Trophoblast cell (in vitro differentiated cells and primary cell): ENCODE results near the gene FAS.

Experiments
- DNase-seq, 2 donors: peaks; one replicate each; pipeline ENCODE4 v3.0.0-alpha.2; 2016
- H2AFZ ChIP-seq: 2 replicates; pipeline ENCODE4 v1.6.1; 2013; ENCODE audit warnings: low read length, moderate library complexity, mild to moderate bottlenecking; ENCODE audit not compliant: insufficient read depth, poor library complexity
- H2AK5ac ChIP-seq: 2 replicates; pipeline ENCODE4 v1.6.1; 2013; ENCODE audit warnings: mild to moderate bottlenecking, low read length
- H2BK120ac ChIP-seq: 2 replicates; pipeline ENCODE4 v1.6.1; 2013; ENCODE audit warnings: low read length, mild to moderate bottlenecking, moderate library complexity; ENCODE audit not compliant: insufficient read depth, poor library complexity
- H2BK12ac ChIP-seq: 2 replicates; pipeline ENCODE4 v1.6.1; 2013; ENCODE audit warnings: mild to moderate bottlenecking, low read length, moderate library complexity
- H2BK5ac ChIP-seq: 2 replicates; pipeline ENCODE4 v1.6.1; 2013; ENCODE audit warnings: low read length, low read depth, moderate library complexity, mild to moderate bottlenecking; ENCODE audit not compliant: poor library complexity
- H3K14ac ChIP-seq: 2 replicates; pipeline ENCODE4 v1.6.1; 2013; ENCODE audit warnings: mild to moderate bottlenecking, low read length
- H3K18ac ChIP-seq: 2 replicates; pipeline ENCODE4 v1.6.1; 2013; ENCODE audit warnings: mild to moderate bottlenecking, low read length
- H3K23ac ChIP-seq: 2 replicates; pipeline ENCODE4 v1.6.1; 2013; ENCODE audit warnings: low read length
- H3K27ac ChIP-seq: 2 replicates; pipeline ENCODE4 v1.5.1; 2013; ENCODE audit warnings: low read depth, mild to moderate bottlenecking, inconsistent platforms, low read length, moderate library complexity
- H3K27me3 ChIP-seq: 2 replicates; pipeline ENCODE4 v1.6.1; 2013; ENCODE audit warnings: inconsistent platforms, mild to moderate bottlenecking, low read length, moderate library complexity; ENCODE audit not compliant: insufficient read depth
- H3K36me3 ChIP-seq, 2 experiments: 1 replicate in 1 of 2; 2 replicates in 1 of 2; pipeline ENCODE4 v1.6.1; 2013; ENCODE audit warnings: low read length in 2 of 2, mild to moderate bottlenecking in 2 of 2, moderate library complexity in 1 of 2; ENCODE audit not compliant: insufficient read depth in 2 of 2, control insufficient read depth in 1 of 2
- H3K4ac ChIP-seq: 2 replicates; pipeline ENCODE4 v1.6.1; 2013; ENCODE audit warnings: low read depth, mild to moderate bottlenecking, low read length, moderate library complexity
- H3K4me1 ChIP-seq, 2 experiments: 1 replicate in 1 of 2; 2 replicates in 1 of 2; pipeline ENCODE4 v1.6.1; 2013; ENCODE audit warnings: low read length in 2 of 2, mild to moderate bottlenecking in 2 of 2, moderate library complexity in 1 of 2; ENCODE audit not compliant: insufficient read depth in 2 of 2, control insufficient read depth in 1 of 2
- H3K4me2 ChIP-seq: 2 replicates; pipeline ENCODE4 v1.6.1; 2013; ENCODE audit warnings: inconsistent platforms, mild to moderate bottlenecking, low read length, moderate library complexity
- H3K4me3 ChIP-seq: 2 replicates; pipeline ENCODE4 v1.5.1; 2013; ENCODE audit warnings: mild to moderate bottlenecking, low read depth, low read length, inconsistent platforms
- H3K79me1 ChIP-seq: one replicate; pipeline ENCODE4 v1.6.1; 2013; ENCODE audit warnings: low read length
- H3K79me2 ChIP-seq: 2 replicates; pipeline ENCODE4 v1.6.1; 2013; ENCODE audit warnings: low read length, mild to moderate bottlenecking; ENCODE audit not compliant: control insufficient read depth, insufficient read depth, poor library complexity
- H3K9ac ChIP-seq: 2 replicates; pipeline ENCODE4 v1.6.1; 2013; ENCODE audit warnings: mild to moderate bottlenecking, low read length
- H3K9me3 ChIP-seq: 2 replicates; pipeline ENCODE4 v1.6.1; 2013; ENCODE audit warnings: low read depth, mild to moderate bottlenecking, control low read depth, inconsistent platforms, low read length; ENCODE audit not compliant: insufficient read depth
- H4K12ac ChIP-seq: 2 replicates; pipeline ENCODE4 v1.6.1; 2013; ENCODE audit warnings: low read depth, mild to moderate bottlenecking, low read length, moderate library complexity
- H4K8ac ChIP-seq: 2 replicates; pipeline ENCODE4 v1.6.1; 2013; ENCODE audit warnings: low read depth, mild to moderate bottlenecking, low read length, moderate library complexity
- H4K91ac ChIP-seq: one replicate; pipeline ENCODE4 v1.6.1; 2013; ENCODE audit warnings: low read depth, mild to moderate bottlenecking, low read length, moderate library complexity
- WGBS: extraction: QIAGEN DNeasy Blood & Tissue Kit; methylation state at CpG from one replicate; pipeline ENCODE4 v1.1.7; 2013; ENCODE audit warnings: missing lambda C conversion rate; ENCODE audit not compliant: insufficient read length, insufficient coverage; ENCODE audit errors: extremely low coverage; 5-methylcytosine and 5-hydroxymethylcytosine counted together

Gene FAS

DNA sequence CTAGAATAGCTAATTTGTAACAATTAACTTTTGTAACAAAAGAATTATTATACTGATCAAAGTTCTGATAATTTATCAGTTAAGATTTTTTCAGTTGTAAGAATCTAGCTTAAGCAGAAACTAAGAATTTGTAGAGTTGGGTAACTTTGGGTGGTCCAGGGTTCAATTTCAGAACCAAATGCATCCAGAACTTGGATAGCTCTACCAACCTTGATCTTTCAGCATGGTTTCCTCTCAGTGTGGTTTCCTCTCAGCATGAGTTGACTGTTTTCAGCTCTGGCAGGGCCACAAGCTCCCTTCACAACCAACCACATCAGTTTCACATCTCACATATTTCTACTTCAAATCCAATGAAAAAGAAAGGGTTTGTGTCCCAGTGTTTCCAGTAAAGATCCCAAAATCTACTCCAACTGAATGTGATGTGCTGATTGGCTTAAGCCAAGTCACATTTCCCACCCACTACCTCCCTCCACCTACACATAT lies 3.3 kb upstream of the FAS start:
- H4K12ac ChIP-seq = no peak overlapping the region
- H3K14ac ChIP-seq = no peak overlapping the region
- DNase-seq = no peak
- H2AFZ ChIP-seq = no peak overlapping the region
- no peak overlapping the region for H2BK12ac ChIP-seq
- H3K23ac ChIP-seq = no peak overlapping the region
- peaks cover 4% of the 10 kb centered on the region for H3K79me2 ChIP-seq
- H3K79me1 ChIP-seq = peaks cover 6% of the 10 kb centered on the region
- no peaks in the 10 kb centered on the region for H3K36me3 ChIP-seq
- no peak overlapping the region for H3K4ac ChIP-seq
- no peak overlapping the region for H3K9ac ChIP-seq
- no peak overlapping the region for H3K4me2 ChIP-seq
- peaks cover 16% of the 10 kb centered on the region for H3K27me3 ChIP-seq
- no peak overlapping the region for H3K4me3 ChIP-seq
- H3K18ac ChIP-seq = no peak overlapping the region
- no peak overlapping the region for H4K91ac ChIP-seq
- H2BK5ac ChIP-seq = no peak overlapping the region
- H2BK120ac ChIP-seq = no peak overlapping the region
- no peak overlapping the region for H2AK5ac ChIP-seq
- peaks cover 0 to 8% of the 10 kb centered on the region in 2 experiments for H3K4me1 ChIP-seq
- H3K9me3 ChIP-seq = peaks cover 3% of the 10 kb centered on the region
- H3K27ac ChIP-seq = no peak overlapping the region
- no peak overlapping the region for H4K8ac ChIP-seq

DNA sequence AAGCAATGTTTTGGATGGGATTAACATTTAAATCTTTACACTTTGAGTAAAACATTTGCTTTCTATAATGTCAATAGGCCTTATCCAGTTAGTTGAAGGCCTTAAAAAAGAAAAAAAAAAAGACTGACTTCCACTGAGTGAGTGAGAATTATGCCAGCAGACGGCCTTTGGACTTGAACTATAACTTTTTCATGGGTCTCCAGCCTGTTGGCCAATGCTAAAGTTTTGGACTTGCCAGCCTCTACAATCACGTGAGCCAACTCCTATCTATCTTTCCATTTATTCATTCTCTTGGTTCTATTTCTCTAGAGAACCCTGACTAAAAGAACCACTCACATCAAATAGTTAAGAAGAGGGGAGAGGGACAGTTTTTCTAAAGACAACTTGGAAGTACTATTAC lies 2.8 kb upstream of the FAS start:
- DNase-seq = no peak
- H4K8ac ChIP-seq = no peak overlapping the region

DNA sequence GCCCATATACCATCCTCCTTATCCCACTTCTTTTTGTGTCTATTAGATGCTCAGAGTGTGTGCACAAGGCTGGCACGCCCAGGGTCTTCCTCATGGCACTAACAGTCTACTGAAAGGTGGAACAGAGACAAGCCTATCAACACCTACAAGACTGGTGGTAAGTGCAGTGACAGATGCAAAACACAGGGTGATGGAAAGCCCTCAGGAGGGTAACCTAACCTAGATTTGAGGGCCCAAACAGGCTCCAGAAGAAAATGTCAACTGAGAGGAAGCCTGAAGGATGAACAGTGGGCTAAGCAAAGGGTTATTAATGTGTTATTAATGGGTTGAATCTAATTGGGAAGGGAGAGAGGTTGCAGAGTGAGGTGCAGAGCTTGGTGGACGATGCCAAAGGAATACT lies 1.2 kb upstream of the FAS start:
- no peak overlapping the region for H3K14ac ChIP-seq
- no CpG with 5 or more reads among the region's 2 CpGs for WGBS
- H3K79me2 ChIP-seq = peaks cover 4% of the 10 kb centered on the region
- H4K8ac ChIP-seq = no peak overlapping the region
- no peak overlapping the region for H3K4ac ChIP-seq
- H3K18ac ChIP-seq = no peak overlapping the region
- H3K9ac ChIP-seq = no peak overlapping the region
- peaks cover 0 to 8% of the 10 kb centered on the region in 2 experiments for H3K4me1 ChIP-seq
- H2BK120ac ChIP-seq = no peak overlapping the region
- H4K91ac ChIP-seq = no peak overlapping the region
- no peak overlapping the region for H2AK5ac ChIP-seq
- H2BK5ac ChIP-seq = no peak overlapping the region
- no peak overlapping the region for H2AFZ ChIP-seq
- H3K4me3 ChIP-seq = no peak overlapping the region
- no peak for DNase-seq
- H3K9me3 ChIP-seq = peaks cover 3% of the 10 kb centered on the region
- no peaks in the 10 kb centered on the region for H3K36me3 ChIP-seq
- no peak overlapping the region for H3K4me2 ChIP-seq
- no peak overlapping the region for H4K12ac ChIP-seq
- H2BK12ac ChIP-seq = no peak overlapping the region
- H3K27ac ChIP-seq = no peak overlapping the region
- peaks cover 6% of the 10 kb centered on the region for H3K79me1 ChIP-seq
- H3K23ac ChIP-seq = no peak overlapping the region
- H3K27me3 ChIP-seq = peaks cover 16% of the 10 kb centered on the region

More for the DNA sequence above, 2.8 kb upstream of the FAS start:
- Histone ChIP-seq H3K4me1 (peaks cover 0 to 8% of the 10 kb centered on the region in 2 experiments), H2AFZ (no peak overlapping the region), H3K36me3 (no peaks in the 10 kb centered on the region), H4K91ac (no peak overlapping the region), H3K4me3 (no peak overlapping the region), H3K4ac (no peak overlapping the region), H3K79me2 (peaks cover 4% of the 10 kb centered on the region), H3K9me3 (peaks cover 3% of the 10 kb centered on the region), H2BK5ac (no peak overlapping the region), H3K23ac (no peak overlapping the region), H3K14ac (no peak overlapping the region), H3K4me2 (no peak overlapping the region), H3K18ac (no peak overlapping the region), H3K27ac (no peak overlapping the region), H2BK12ac (no peak overlapping the region), H3K9ac (no peak overlapping the region), H3K27me3 (peaks cover 16% of the 10 kb centered on the region), H4K12ac (no peak overlapping the region), H3K79me1 (peaks cover 6% of the 10 kb centered on the region), H2AK5ac (no peak overlapping the region), H2BK120ac (no peak overlapping the region)
- no CpG with 5 or more reads among the region's 2 CpGs for WGBS

DNA sequence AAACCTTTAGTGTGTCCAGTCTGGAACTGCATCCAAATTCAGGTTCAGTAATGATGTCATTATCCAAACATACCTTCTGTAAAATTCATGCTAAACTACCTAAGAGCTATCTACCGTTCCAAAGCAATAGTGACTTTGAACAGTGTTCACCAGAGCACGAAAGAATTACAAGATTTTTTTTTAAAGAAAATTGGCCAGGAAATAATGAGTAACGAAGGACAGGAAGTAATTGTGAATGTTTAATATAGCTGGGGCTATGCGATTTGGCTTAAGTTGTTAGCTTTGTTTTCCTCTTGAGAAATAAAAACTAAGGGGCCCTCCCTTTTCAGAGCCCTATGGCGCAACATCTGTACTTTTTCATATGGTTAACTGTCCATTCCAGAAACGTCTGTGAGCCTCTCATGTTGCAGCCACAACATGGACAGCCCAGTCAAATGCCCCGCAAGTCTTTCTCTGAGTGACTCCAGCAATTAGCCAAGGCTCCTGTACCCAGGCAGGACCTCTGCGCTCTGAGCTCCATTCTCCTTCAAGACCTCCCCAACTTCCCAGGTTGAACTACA lies 694 bp upstream of the FAS start:
- H2BK12ac ChIP-seq = no peak overlapping the region
- peaks cover 16% of the 10 kb centered on the region for H3K27me3 ChIP-seq
- H2BK5ac ChIP-seq = no peak overlapping the region
- WGBS = no CpG with 5 or more reads among the region's 8 CpGs
- peaks cover 0 to 8% of the 10 kb centered on the region in 2 experiments for H3K4me1 ChIP-seq
- H2BK120ac ChIP-seq = no peak overlapping the region
- peak overlapping the region; percentile 97 for H3K4me2 ChIP-seq
- DNase-seq = peak in 1 of 2 donors; percentile 28
- H2AK5ac ChIP-seq = no peak overlapping the region
- H3K14ac ChIP-seq = no peak overlapping the region
- H3K27ac ChIP-seq = no peak overlapping the region
- peaks cover 4% of the 10 kb centered on the region for H3K79me2 ChIP-seq
- no peak overlapping the region for H4K91ac ChIP-seq
- H3K9ac ChIP-seq = no peak overlapping the region
- peaks cover 3% of the 10 kb centered on the region for H3K9me3 ChIP-seq
- H3K18ac ChIP-seq = no peak overlapping the region
- H3K23ac ChIP-seq = no peak overlapping the region
- no peak overlapping the region for H4K12ac ChIP-seq
- H3K4me3 ChIP-seq = no peak overlapping the region
- H3K4ac ChIP-seq = no peak overlapping the region
- peaks cover 6% of the 10 kb centered on the region for H3K79me1 ChIP-seq
- H2AFZ ChIP-seq = no peak overlapping the region
- H3K36me3 ChIP-seq = no peaks in the 10 kb centered on the region
- no peak overlapping the region for H4K8ac ChIP-seq
